GM18867 (cell line): ENCODE measurements around the gene CLIP2.
"Not testable (repeated sequence)": the region's sequence is repeated elsewhere in the genome, so short reads cannot be mapped to it uniquely, and the experiment has no call there.

Source experiments
- ATAC-seq: cut with Tn5 transposase; IDR thresholded peaks from one replicate; pipeline ENCODE4 v1.9.1; 2021; ENCODE audit warnings: mild to moderate bottlenecking, moderate library complexity; ENCODE audit not compliant: unreplicated experiment

The CLIP2 gene

GRCh38 chr7:74294191-74294998, 5.2 kb downstream of the CLIP2 start:
- ATAC-seq = no peak

- ATAC-seq = no peak
These were observed 8.5 kb downstream of the CLIP2 start for GRCh38 chr7:74297516-74298233.

- no peak for ATAC-seq
These were observed 10.2 kb downstream of the CLIP2 start for GRCh38 chr7:74299401-74299800.

- ATAC-seq = no peak
These were observed 11.7 kb downstream of the CLIP2 start for GRCh38 chr7:74300926-74301325.

- ATAC-seq = no peak
These were observed 13.6 kb downstream of the CLIP2 start for GRCh38 chr7:74302745-74303221.

GRCh38 chr7:74304550-74304949, 15.3 kb downstream of the CLIP2 start:
- ATAC-seq = no peak

GRCh38 chr7:74306004-74306729, 17.0 kb downstream of the CLIP2 start:
- ATAC-seq = no peak

- ATAC-seq = no peak
These were observed 17.7 kb downstream of the CLIP2 start for GRCh38 chr7:74306730-74307469.

GRCh38 chr7:74307738-74308505, 18.7 kb downstream of the CLIP2 start:
- ATAC-seq = no peak

GRCh38 chr7:74309181-74309580, 20.0 kb downstream of the CLIP2 start:
- no peak for ATAC-seq

- no peak for ATAC-seq
These were observed 22.1 kb downstream of the CLIP2 start for GRCh38 chr7:74311305-74311744.

- ATAC-seq = no peak
These were observed 23.3 kb downstream of the CLIP2 start for GRCh38 chr7:74312418-74313028.

- ATAC-seq = not testable (repeated sequence)
These were observed 26.7 kb downstream of the CLIP2 start for GRCh38 chr7:74315891-74316290.

GRCh38 chr7:74317146-74317782, 28.1 kb downstream of the CLIP2 start:
- ATAC-seq = no peak

- ATAC-seq = no peak
These were observed 28.8 kb downstream of the CLIP2 start for GRCh38 chr7:74318043-74318442.

- no peak for ATAC-seq
These were observed 31.5 kb downstream of the CLIP2 start for GRCh38 chr7:74320645-74321221.

- not testable (repeated sequence) for ATAC-seq
These were observed 33.7 kb downstream of the CLIP2 start for GRCh38 chr7:74322892-74323291.

- ATAC-seq = no peak
These were observed 35.5 kb downstream of the CLIP2 start for GRCh38 chr7:74324531-74325209.
